ENCODE results near the gene MYCBP2. TPM values are rescaled to one million over a fixed set of nuclear protein-coding genes. Genes with fewer than 3 reads are reported as not detected.
"Not testable (repeated sequence)": the region's sequence is repeated elsewhere in the genome, so short reads cannot be mapped to it uniquely, and the experiment has no call there.

Gene MYCBP2
- total RNA-seq, 1 donor from 2014 or later: 44.1 TPM

GRCh38 chr13:77225946-77226345, 100.9 kb downstream of the MYCBP2 start:
- intact Hi-C loops (cut with micrococcal nuclease): no loop called here
- ATAC-seq (no peak), DNase-seq (no peak)

- intact Hi-C loops (cut with micrococcal nuclease): no loop called here
- no peak for ATAC-seq
- no peak for DNase-seq
These were observed 104.0 kb downstream of the MYCBP2 start for GRCh38 chr13:77222909-77223308.

GRCh38 chr13:77222000-77222690, 104.7 kb downstream of the MYCBP2 start:
- DNase-seq (no peak), ATAC-seq (no peak)
- intact Hi-C loops (cut with micrococcal nuclease): no loop called here

GRCh38 chr13:77219401-77219800, 107.5 kb downstream of the MYCBP2 start:
- DNase-seq (no peak), ATAC-seq (no peak)
- intact Hi-C loops (cut with micrococcal nuclease): no loop called here

GRCh38 chr13:77218274-77218673, 108.6 kb downstream of the MYCBP2 start:
- ATAC-seq (no peak), DNase-seq (no peak)
- intact Hi-C loops (cut with micrococcal nuclease): no loop called here

GRCh38 chr13:77215543-77215942, 111.4 kb downstream of the MYCBP2 start:
- intact Hi-C loops (cut with micrococcal nuclease): no loop called here
- DNase-seq (no peak), ATAC-seq (no peak)

GRCh38 chr13:77213644-77214043, 113.2 kb downstream of the MYCBP2 start:
- DNase-seq (no peak), ATAC-seq (no peak)
- intact Hi-C loops (cut with micrococcal nuclease): no loop called here

GRCh38 chr13:77207943-77208342, 119.0 kb downstream of the MYCBP2 start:
- DNase-seq (no peak), ATAC-seq (no peak)
- intact Hi-C loops (cut with micrococcal nuclease): no loop called here

- intact Hi-C loops (cut with micrococcal nuclease); ATAC-seq; DNase-seq: not testable (repeated sequence)
These were observed 127.9 kb downstream of the MYCBP2 start for GRCh38 chr13:77198995-77199394.

- intact Hi-C loops (cut with micrococcal nuclease): no loop called here
These were observed 130.8 kb downstream of the MYCBP2 start for GRCh38 chr13:77196052-77196618.

GRCh38 chr13:77190349-77190958, 136.4 kb downstream of the MYCBP2 start:
- ATAC-seq (no peak), DNase-seq (no peak)
- intact Hi-C loops (cut with micrococcal nuclease): no loop called here

More at GRCh38 chr13:77196052-77196618, 130.8 kb downstream of the MYCBP2 start:
- ATAC-seq: peak; percentile 96
- no peak for DNase-seq

- intact Hi-C loops (cut with micrococcal nuclease): no loop called here
- DNase-seq (no peak), ATAC-seq (no peak)
These were observed 141.2 kb downstream of the MYCBP2 start for GRCh38 chr13:77185721-77186120.

GRCh38 chr13:77184455-77184854, 142.4 kb downstream of the MYCBP2 start:
- DNase-seq (no peak), ATAC-seq (no peak)
- intact Hi-C loops (cut with micrococcal nuclease): no loop called here

- DNase-seq: no peak
- intact Hi-C loops (cut with micrococcal nuclease): no loop called here
- ATAC-seq: no peak
These were observed 146.9 kb downstream of the MYCBP2 start for GRCh38 chr13:77180011-77180410.

GRCh38 chr13:77177646-77178045, 149.2 kb downstream of the MYCBP2 start:
- ATAC-seq: no peak
- no peak for DNase-seq
- intact Hi-C loops (cut with micrococcal nuclease): no loop called here

GRCh38 chr13:77176350-77176749, 150.5 kb downstream of the MYCBP2 start:
- intact Hi-C loops (cut with micrococcal nuclease): no loop called here
- DNase-seq: no peak
- no peak for ATAC-seq

- ATAC-seq: no peak
- no peak for DNase-seq
- intact Hi-C loops (cut with micrococcal nuclease): no loop called here
These were observed 154.2 kb downstream of the MYCBP2 start for GRCh38 chr13:77172650-77173049.

GRCh38 chr13:77171451-77171850, 155.4 kb downstream of the MYCBP2 start:
- no peak for DNase-seq
- intact Hi-C loops (cut with micrococcal nuclease): no loop called here
- ATAC-seq: no peak

- DNase-seq (no peak), ATAC-seq (no peak)
- intact Hi-C loops (cut with micrococcal nuclease): no loop called here
These were observed 158.7 kb downstream of the MYCBP2 start for GRCh38 chr13:77168237-77168636.

- intact Hi-C loops (cut with micrococcal nuclease): no loop called here
- no peak for ATAC-seq
- DNase-seq: no peak
These were observed 176.2 kb downstream of the MYCBP2 start for GRCh38 chr13:77150651-77151050.

GRCh38 chr13:77143431-77143830, 183.5 kb downstream of the MYCBP2 start:
- DNase-seq (no peak), ATAC-seq (no peak)
- intact Hi-C loops (cut with micrococcal nuclease): no loop called here

Data from left ventricle myocardium superior (tissue), 1 donor.